Transverse colon (tissue), 4 donors: Measurements from ENCODE around the gene CREB5. TPM values are rescaled to one million over a fixed set of nuclear protein-coding genes. Genes with fewer than 3 reads are reported as not detected.

ENCODE experiments used
- DNase-seq: peaks from one replicate; pipeline ENCODE4 v3.0.0-alpha.2; 2019
- H3K27ac ChIP-seq, 4 donors: fragments of 200-600 bp; sonication (generic); 2 replicates each; pipeline ENCODE4 v1.5.1; 2016 to 2018; ENCODE audit warnings: inconsistent platforms in 4 of 4
- H3K27me3 ChIP-seq: fragments of 200-600 bp; sonication (generic); 2 replicates; pipeline ENCODE4 v1.5.1; 2017; ENCODE audit warnings: inconsistent platforms
- H3K36me3 ChIP-seq, 4 donors: fragments of 200-600 bp; sonication (generic); 2 replicates each; pipeline ENCODE4 v1.5.1; 2017 to 2019; ENCODE audit warnings: inconsistent platforms in 4 of 4
- H3K4me1 ChIP-seq, 4 donors: fragments of 200-600 bp; sonication (generic); 2 replicates each; pipeline ENCODE4 v1.5.1; 2017 to 2020; ENCODE audit warnings: inconsistent platforms in 4 of 4
- H3K4me3 ChIP-seq, 4 donors: fragments of 200-600 bp; sonication (generic); 1 replicate in 1 of 4; 2 replicates in 3 of 4; pipeline versions ENCODE4 v1.5.1 to v1.6.1; 2017 to 2019; ENCODE audit warnings: inconsistent platforms in 4 of 4
- H3K9me3 ChIP-seq, 2 donors: fragments of 200-600 bp; sonication (generic); 2 replicates each; pipeline ENCODE4 v1.5.1; 2017 to 2019; ENCODE audit warnings: inconsistent platforms in 2 of 2
- EP300 ChIP-seq: sonication (generic); formaldehyde crosslinking; IDR thresholded peaks from one replicate; pipeline ENCODE4 v1.6.1; 2017; ENCODE audit warnings: antibody characterized with exemption, low read depth
- POLR2A ChIP-seq: fragments of 450-650 bp; IDR thresholded peaks from one replicate; pipeline ENCODE4 v1.6.1; 2016; ENCODE audit warnings: antibody characterized with exemption, mild to moderate bottlenecking, moderate library complexity
- POLR2AphosphoS5 ChIP-seq, 3 donors: sonication (generic); formaldehyde crosslinking; IDR thresholded peaks; one replicate each; pipeline ENCODE4 v1.6.1; 2016; ENCODE audit warnings: antibody characterized with exemption in 3 of 3
- WGBS, 2 donors: methylation state at CpG; one replicate each; pipeline ENCODE4 v1.1.5; 2018; ENCODE audit warnings: low coverage in 1 of 2; 5-methylcytosine and 5-hydroxymethylcytosine counted together
- in situ Hi-C, 4 donors: fragments of 200-750 bp; cut with MboI; loops; one replicate each; pipeline versions ENCODE4 v1.15.0 to v1.15.1; 2017; ENCODE audit warnings: low sequenced_read_pairs in 3 of 4, low pct_ligation_motif_present in 1 of 4, low pct_unique_long_range_greater_than_20kb in 1 of 4
- intact Hi-C: fragments of 100-400 bp; cut with DNase I; formaldehyde crosslinking; loops from one replicate; pipeline ENCODE4 v1.15.1; 2023; ENCODE audit warnings: low total_unique reads
- total RNA-seq, 4 donors: library from RNA; depleted of rRNA; stranded (reverse); fragments of >200 nt; gene quantifications; one replicate each; pipeline ENCODE4 v1.1.0, GENCODE V29; 2016
- TF ChIP-seq, protein P1 (sequence below), 5 experiments: fragments of 200-600 bp in 3 of 5; fragments of 450-650 bp in 2 of 5; sonication (generic) in 3 of 5; IDR thresholded peaks; 1 replicate in 2 of 5; 2 replicates in 3 of 5; pipeline ENCODE4 v1.5.1; 2016 to 2017; ENCODE audit warnings: antibody characterized with exemption in 5 of 5, inconsistent platforms in 3 of 5, mild to moderate bottlenecking in 2 of 5, moderate library complexity in 1 of 5

Gene CREB5
- total RNA-seq, 4 donors from 2014 or later, result 3.0 to 12.2 (median 7.0) TPM

DNA sequence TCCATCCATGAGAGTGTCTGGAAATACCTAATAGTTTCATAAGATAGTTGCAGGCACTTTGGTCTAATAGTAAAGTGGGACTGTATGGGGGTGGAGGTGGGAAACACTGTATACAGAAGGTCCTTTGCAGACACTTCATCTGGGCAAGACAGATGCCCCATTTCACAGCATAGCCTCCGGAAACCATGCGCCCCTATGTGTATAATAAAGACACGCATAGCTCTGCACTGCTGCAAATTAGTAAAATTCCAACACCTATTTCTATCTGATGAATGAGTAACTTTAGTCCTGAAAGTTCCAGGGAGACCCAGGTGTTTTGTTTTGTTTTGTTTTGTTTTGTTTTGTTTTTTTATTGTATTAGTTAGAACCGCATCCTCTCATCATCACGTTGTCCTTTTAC, 187.1 kb downstream of the CREB5 start:
- no peaks in the 10 kb centered on the region for H3K9me3 ChIP-seq
- H3K4me1 ChIP-seq, result no peaks in the 10 kb centered on the region
- TF ChIP-seq, protein P1, sequence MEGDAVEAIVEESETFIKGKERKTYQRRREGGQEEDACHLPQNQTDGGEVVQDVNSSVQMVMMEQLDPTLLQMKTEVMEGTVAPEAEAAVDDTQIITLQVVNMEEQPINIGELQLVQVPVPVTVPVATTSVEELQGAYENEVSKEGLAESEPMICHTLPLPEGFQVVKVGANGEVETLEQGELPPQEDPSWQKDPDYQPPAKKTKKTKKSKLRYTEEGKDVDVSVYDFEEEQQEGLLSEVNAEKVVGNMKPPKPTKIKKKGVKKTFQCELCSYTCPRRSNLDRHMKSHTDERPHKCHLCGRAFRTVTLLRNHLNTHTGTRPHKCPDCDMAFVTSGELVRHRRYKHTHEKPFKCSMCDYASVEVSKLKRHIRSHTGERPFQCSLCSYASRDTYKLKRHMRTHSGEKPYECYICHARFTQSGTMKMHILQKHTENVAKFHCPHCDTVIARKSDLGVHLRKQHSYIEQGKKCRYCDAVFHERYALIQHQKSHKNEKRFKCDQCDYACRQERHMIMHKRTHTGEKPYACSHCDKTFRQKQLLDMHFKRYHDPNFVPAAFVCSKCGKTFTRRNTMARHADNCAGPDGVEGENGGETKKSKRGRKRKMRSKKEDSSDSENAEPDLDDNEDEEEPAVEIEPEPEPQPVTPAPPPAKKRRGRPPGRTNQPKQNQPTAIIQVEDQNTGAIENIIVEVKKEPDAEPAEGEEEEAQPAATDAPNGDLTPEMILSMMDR (IDR thresholded peaks at IDR 0.05), result no peak
- TF ChIP-seq POLR2AphosphoS5 (IDR thresholded peaks at IDR 0.05) (no peak), EP300 (no peak), POLR2A (no peak)
- intact Hi-C loops (no loop called here), in situ Hi-C loops (no loop called here)
- no peak for DNase-seq
- no peak overlapping the region for H3K4me3 ChIP-seq
- H3K27me3 ChIP-seq, result peaks cover 6% of the 10 kb centered on the region
- no peak overlapping the region for H3K27ac ChIP-seq
- 83 to 94% methylated on average over 2 to 5 of the region's 5 CpGs for WGBS, 2 donors
- no peaks in the 10 kb centered on the region for H3K36me3 ChIP-seq

DNA sequence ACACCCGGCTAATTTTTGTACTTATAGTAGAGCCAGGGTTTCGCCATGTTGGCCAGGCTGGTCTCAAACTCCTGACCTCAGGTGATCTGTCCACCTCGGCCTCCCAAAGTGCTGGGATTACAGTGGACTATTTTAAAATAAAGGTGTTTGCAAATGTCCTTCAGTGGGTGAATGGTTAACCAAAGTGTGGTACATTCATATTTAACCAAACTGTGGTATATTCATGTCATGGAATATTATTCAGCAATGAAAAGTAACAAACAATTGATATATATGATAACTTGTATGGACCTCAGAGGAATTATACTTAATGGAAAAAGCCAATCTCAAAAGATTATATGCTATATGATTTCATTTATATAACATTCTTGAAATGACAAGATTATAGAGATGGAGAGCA, 190.0 kb downstream of the CREB5 start:
- DNase-seq, result no peak
- Histone ChIP-seq H3K27me3 (peaks cover 6% of the 10 kb centered on the region), H3K4me3 (no peak overlapping the region), H3K4me1 (no peaks in the 10 kb centered on the region), H3K9me3 (no peaks in the 10 kb centered on the region), H3K27ac (no peak overlapping the region), H3K36me3 (no peaks in the 10 kb centered on the region)
- 86% methylated on average over 3 of the region's 3 CpGs; no CpG with 5 or more reads in 1 of the 2 donors for WGBS, 2 donors
- intact Hi-C loops, result no loop called here
- in situ Hi-C loops, result loop anchor here in 1 of 4 donors (25.0 kb wide), 1 partner anchor 215 kb away; no protein-coding TSS in a partner anchor
- TF ChIP-seq, protein P1 (IDR thresholded peaks at IDR 0.05), result no peak
- no peak for TF ChIP-seq POLR2AphosphoS5 (IDR thresholded peaks at IDR 0.05)
- TF ChIP-seq EP300, result no peak
- TF ChIP-seq POLR2A, result no peak

DNA sequence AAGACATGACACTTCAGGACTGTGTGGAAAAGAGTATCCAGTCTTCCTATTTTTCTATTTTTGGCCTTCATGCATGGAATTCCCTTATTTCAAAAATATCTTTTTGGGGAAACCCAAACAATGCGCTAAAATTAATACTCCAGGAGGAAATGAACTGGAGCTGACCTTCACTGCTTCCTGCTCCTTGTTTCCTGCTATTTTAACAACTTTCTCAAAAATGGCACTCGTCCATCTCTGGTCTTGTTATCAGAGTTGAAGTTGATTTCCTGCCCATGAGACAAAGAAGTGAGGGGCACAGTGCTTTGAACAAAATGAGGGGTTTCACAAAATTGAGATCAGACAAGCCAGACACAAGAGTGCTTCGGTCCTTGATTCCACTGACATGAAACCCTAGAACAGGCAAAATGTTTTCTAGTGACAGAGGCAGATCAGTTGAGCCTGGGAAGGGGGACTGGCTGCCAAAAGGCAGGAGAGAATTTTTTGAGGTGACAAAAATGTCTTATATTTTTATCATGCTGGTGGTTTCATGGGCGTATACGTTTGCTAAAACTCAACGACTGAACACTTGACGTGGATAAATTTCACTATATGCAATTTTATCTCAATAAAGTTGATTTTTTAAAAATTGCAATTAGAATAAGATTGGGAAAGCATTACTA, 193.2 kb downstream of the CREB5 start:
- Histone ChIP-seq H3K27ac (no peak overlapping the region), H3K27me3 (peaks cover 11% of the 10 kb centered on the region), H3K36me3 (no peaks in the 10 kb centered on the region), H3K4me1 (no peaks in the 10 kb centered on the region), H3K9me3 (no peaks in the 10 kb centered on the region), H3K4me3 (no peak overlapping the region)
- no peak for DNase-seq
- in situ Hi-C loops, result loop anchor here in 1 of 4 donors (25.0 kb wide), 1 partner anchor 218 kb away; no protein-coding TSS in a partner anchor
- TF ChIP-seq, protein P1 (IDR thresholded peaks at IDR 0.05), result no peak
- TF ChIP-seq POLR2AphosphoS5 (IDR thresholded peaks at IDR 0.05), result no peak
- TF ChIP-seq EP300, result no peak
- TF ChIP-seq POLR2A, result no peak
- 72 to 75% methylated on average over 6 to 7 of the region's 7 CpGs for WGBS, 2 donors
- intact Hi-C loops, result no loop called here

DNA sequence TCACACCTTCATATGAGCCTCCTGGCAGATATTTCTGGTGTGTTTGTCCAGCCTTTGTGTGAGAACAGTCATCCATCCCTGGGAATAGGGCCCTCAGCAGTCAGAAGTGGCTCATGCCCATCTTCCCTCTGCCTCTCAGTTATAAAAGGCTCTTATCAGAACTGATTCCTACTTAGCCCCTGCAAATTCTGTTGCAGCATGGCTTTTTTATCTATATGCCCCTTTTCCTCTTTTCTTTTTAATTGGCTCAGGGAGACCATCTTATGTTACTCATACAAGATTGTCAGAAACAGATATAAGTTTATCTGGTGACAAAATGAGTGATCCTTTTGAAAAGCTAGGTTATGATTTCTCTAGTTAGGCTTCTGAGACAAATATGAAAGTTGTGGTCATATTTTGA, 194.1 kb downstream of the CREB5 start:
- no peaks in the 10 kb centered on the region for H3K9me3 ChIP-seq
- peaks cover 4% of the 10 kb centered on the region for H3K27me3 ChIP-seq
- TF ChIP-seq EP300 (no peak), POLR2A (no peak), POLR2AphosphoS5 (IDR thresholded peaks at IDR 0.05) (no peak)
- TF ChIP-seq, protein P1 (IDR thresholded peaks at IDR 0.05), result no peak
- H3K36me3 ChIP-seq, result no peaks in the 10 kb centered on the region
- no peak overlapping the region for H3K4me3 ChIP-seq
- no peak for DNase-seq
- H3K4me1 ChIP-seq, result no peaks in the 10 kb centered on the region
- intact Hi-C loops, result no loop called here
- H3K27ac ChIP-seq, result no peak overlapping the region
- in situ Hi-C loops, result loop anchor here in 1 of 4 donors (25.0 kb wide), 1 partner anchor 219 kb away; no protein-coding TSS in a partner anchor
